Measurements from ENCODE around the gene GRM1.
"Not testable (repeated sequence)": the region's sequence is repeated elsewhere in the genome, so short reads cannot be mapped to it uniquely, and the experiment has no call there.

Gene GRM1

GRCh38 chr6:146211646-146212045 lies 182.8 kb downstream of the GRM1 start:
- no peak overlapping the region for H3K27ac ChIP-seq (ENCODE audit: low read depth, low read length)
- no peaks in the 10 kb centered on the region for H3K4me1 ChIP-seq (ENCODE audit: control insufficient read depth in 5 of 5, insufficient read depth in 5 of 5, low read length in 5 of 5)
- no peak overlapping the region for H3K9ac ChIP-seq (ENCODE audit: low read length in 5 of 5)
- H3K36me3 ChIP-seq (ENCODE audit: control insufficient read depth in 5 of 5, insufficient read depth in 5 of 5, low read length in 5 of 5) = no peaks in the 10 kb centered on the region
- H3K4me3 ChIP-seq (ENCODE audit: low read depth in 1 of 5, low read length in 5 of 5) = no peak overlapping the region
- no peaks in the 10 kb centered on the region for H3K9me3 ChIP-seq (ENCODE audit: control insufficient read depth in 5 of 5, low read length in 5 of 5)
- H3K27me3 ChIP-seq (ENCODE audit: control insufficient read depth in 5 of 5, insufficient read depth in 4 of 5, low read length in 5 of 5) = no peaks in the 10 kb centered on the region

GRCh38 chr6:146212781-146213180 lies 183.9 kb downstream of the GRM1 start:
- Histone ChIP-seq H3K9me3 (ENCODE audit: control insufficient read depth in 5 of 5, low read length in 5 of 5) (no peaks in the 10 kb centered on the region), H3K9ac (ENCODE audit: low read length in 5 of 5) (no peak overlapping the region), H3K27ac (ENCODE audit: low read depth, low read length) (no peak overlapping the region), H3K4me3 (ENCODE audit: low read depth in 1 of 5, low read length in 5 of 5) (no peak overlapping the region), H3K27me3 (ENCODE audit: control insufficient read depth in 5 of 5, insufficient read depth in 4 of 5, low read length in 5 of 5) (no peaks in the 10 kb centered on the region), H3K4me1 (ENCODE audit: control insufficient read depth in 5 of 5, insufficient read depth in 5 of 5, low read length in 5 of 5) (no peaks in the 10 kb centered on the region), H3K36me3 (ENCODE audit: control insufficient read depth in 5 of 5, insufficient read depth in 5 of 5, low read length in 5 of 5) (no peaks in the 10 kb centered on the region)

DNA sequence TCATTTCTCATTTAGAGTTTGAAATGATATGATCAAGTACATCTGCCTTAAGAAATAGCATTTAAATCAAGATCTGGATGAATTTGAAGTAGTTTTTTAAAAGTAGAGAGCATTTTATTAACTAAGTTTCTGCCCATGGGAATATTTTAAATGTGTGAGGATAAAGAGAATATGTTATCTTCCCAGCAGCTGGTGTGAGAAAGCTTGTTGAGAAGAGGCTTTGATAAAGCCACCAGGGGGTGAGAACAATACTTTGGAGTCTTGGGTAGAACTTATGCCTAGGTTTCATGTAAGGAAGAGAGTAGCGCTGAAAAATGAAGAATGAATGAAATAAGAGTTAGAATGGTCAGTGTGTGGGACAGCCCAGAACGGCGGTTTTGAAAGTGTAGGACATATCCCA lies 190.2 kb downstream of the GRM1 start:
- H3K27ac ChIP-seq (ENCODE audit: low read depth, low read length) = no peak overlapping the region
- no peak overlapping the region for H3K9ac ChIP-seq (ENCODE audit: low read length in 5 of 5)
- no peaks in the 10 kb centered on the region for H3K4me1 ChIP-seq (ENCODE audit: control insufficient read depth in 5 of 5, insufficient read depth in 5 of 5, low read length in 5 of 5)
- H3K9me3 ChIP-seq (ENCODE audit: control insufficient read depth in 5 of 5, low read length in 5 of 5) = no peaks in the 10 kb centered on the region
- no peaks in the 10 kb centered on the region for H3K36me3 ChIP-seq (ENCODE audit: control insufficient read depth in 5 of 5, insufficient read depth in 5 of 5, low read length in 5 of 5)
- H3K27me3 ChIP-seq (ENCODE audit: control insufficient read depth in 5 of 5, insufficient read depth in 4 of 5, low read length in 5 of 5) = no peaks in the 10 kb centered on the region
- no peak overlapping the region for H3K4me3 ChIP-seq (ENCODE audit: low read depth in 1 of 5, low read length in 5 of 5)

GRCh38 chr6:146224449-146224848 lies 195.6 kb downstream of the GRM1 start:
- Histone ChIP-seq H3K4me3 (ENCODE audit: low read depth in 1 of 5, low read length in 5 of 5) (no peak overlapping the region), H3K9ac (ENCODE audit: low read length in 5 of 5) (no peak overlapping the region), H3K27me3 (ENCODE audit: control insufficient read depth in 5 of 5, insufficient read depth in 4 of 5, low read length in 5 of 5) (no peaks in the 10 kb centered on the region), H3K27ac (ENCODE audit: low read depth, low read length) (no peak overlapping the region), H3K4me1 (ENCODE audit: control insufficient read depth in 5 of 5, insufficient read depth in 5 of 5, low read length in 5 of 5) (no peaks in the 10 kb centered on the region), H3K9me3 (ENCODE audit: control insufficient read depth in 5 of 5, low read length in 5 of 5) (no peaks in the 10 kb centered on the region), H3K36me3 (ENCODE audit: control insufficient read depth in 5 of 5, insufficient read depth in 5 of 5, low read length in 5 of 5) (no peaks in the 10 kb centered on the region)

GRCh38 chr6:146224988-146225387 lies 196.1 kb downstream of the GRM1 start:
- no peaks in the 10 kb centered on the region for H3K27me3 ChIP-seq (ENCODE audit: control insufficient read depth in 5 of 5, insufficient read depth in 4 of 5, low read length in 5 of 5)
- no peaks in the 10 kb centered on the region for H3K9me3 ChIP-seq (ENCODE audit: control insufficient read depth in 5 of 5, low read length in 5 of 5)
- H3K9ac ChIP-seq (ENCODE audit: low read length in 5 of 5) = no peak overlapping the region
- no peaks in the 10 kb centered on the region for H3K36me3 ChIP-seq (ENCODE audit: control insufficient read depth in 5 of 5, insufficient read depth in 5 of 5, low read length in 5 of 5)
- H3K4me3 ChIP-seq (ENCODE audit: low read depth in 1 of 5, low read length in 5 of 5) = no peak overlapping the region
- H3K27ac ChIP-seq (ENCODE audit: low read depth, low read length) = no peak overlapping the region
- H3K4me1 ChIP-seq (ENCODE audit: control insufficient read depth in 5 of 5, insufficient read depth in 5 of 5, low read length in 5 of 5) = no peaks in the 10 kb centered on the region

GRCh38 chr6:146240322-146240721 lies 211.5 kb downstream of the GRM1 start:
- Histone ChIP-seq H3K27ac (ENCODE audit: low read depth, low read length) (no peak overlapping the region), H3K27me3 (ENCODE audit: control insufficient read depth in 5 of 5, insufficient read depth in 4 of 5, low read length in 5 of 5) (peaks cover 0 to 3% (median 0%) of the 10 kb centered on the region in 5 donors), H3K9me3 (ENCODE audit: control insufficient read depth in 5 of 5, low read length in 5 of 5) (peaks cover 0 to 10% (median 9%) of the 10 kb centered on the region in 5 donors), H3K4me3 (ENCODE audit: low read depth in 1 of 5, low read length in 5 of 5) (no peak overlapping the region), H3K4me1 (ENCODE audit: control insufficient read depth in 5 of 5, insufficient read depth in 5 of 5, low read length in 5 of 5) (no peaks in the 10 kb centered on the region), H3K36me3 (ENCODE audit: control insufficient read depth in 5 of 5, insufficient read depth in 5 of 5, low read length in 5 of 5) (no peaks in the 10 kb centered on the region), H3K9ac (ENCODE audit: low read length in 5 of 5) (no peak overlapping the region)

- Histone ChIP-seq H3K9ac (ENCODE audit: low read length in 5 of 5) (no peak overlapping the region), H3K4me3 (ENCODE audit: low read depth in 1 of 5, low read length in 5 of 5) (no peak overlapping the region), H3K9me3 (ENCODE audit: control insufficient read depth in 5 of 5, low read length in 5 of 5) (peaks cover 0 to 10% (median 9%) of the 10 kb centered on the region in 5 donors), H3K36me3 (ENCODE audit: control insufficient read depth in 5 of 5, insufficient read depth in 5 of 5, low read length in 5 of 5) (no peaks in the 10 kb centered on the region), H3K27ac (ENCODE audit: low read depth, low read length) (no peak overlapping the region), H3K4me1 (ENCODE audit: control insufficient read depth in 5 of 5, insufficient read depth in 5 of 5, low read length in 5 of 5) (no peaks in the 10 kb centered on the region), H3K27me3 (ENCODE audit: control insufficient read depth in 5 of 5, insufficient read depth in 4 of 5, low read length in 5 of 5) (peaks cover 0 to 3% (median 0%) of the 10 kb centered on the region in 5 donors)
Measured at GRCh38 chr6:146240807-146241206, 211.9 kb downstream of the GRM1 start.

GRCh38 chr6:146243646-146244045 lies 214.8 kb downstream of the GRM1 start:
- H3K27ac ChIP-seq (ENCODE audit: low read depth, low read length); H3K4me1 ChIP-seq (ENCODE audit: control insufficient read depth in 5 of 5, insufficient read depth in 5 of 5, low read length in 5 of 5); H3K4me3 ChIP-seq (ENCODE audit: low read depth in 1 of 5, low read length in 5 of 5); H3K9me3 ChIP-seq (ENCODE audit: control insufficient read depth in 5 of 5, low read length in 5 of 5); H3K36me3 ChIP-seq (ENCODE audit: control insufficient read depth in 5 of 5, insufficient read depth in 5 of 5, low read length in 5 of 5); H3K9ac ChIP-seq (ENCODE audit: low read length in 5 of 5); H3K27me3 ChIP-seq (ENCODE audit: control insufficient read depth in 5 of 5, insufficient read depth in 4 of 5, low read length in 5 of 5): not testable (repeated sequence)

DNA sequence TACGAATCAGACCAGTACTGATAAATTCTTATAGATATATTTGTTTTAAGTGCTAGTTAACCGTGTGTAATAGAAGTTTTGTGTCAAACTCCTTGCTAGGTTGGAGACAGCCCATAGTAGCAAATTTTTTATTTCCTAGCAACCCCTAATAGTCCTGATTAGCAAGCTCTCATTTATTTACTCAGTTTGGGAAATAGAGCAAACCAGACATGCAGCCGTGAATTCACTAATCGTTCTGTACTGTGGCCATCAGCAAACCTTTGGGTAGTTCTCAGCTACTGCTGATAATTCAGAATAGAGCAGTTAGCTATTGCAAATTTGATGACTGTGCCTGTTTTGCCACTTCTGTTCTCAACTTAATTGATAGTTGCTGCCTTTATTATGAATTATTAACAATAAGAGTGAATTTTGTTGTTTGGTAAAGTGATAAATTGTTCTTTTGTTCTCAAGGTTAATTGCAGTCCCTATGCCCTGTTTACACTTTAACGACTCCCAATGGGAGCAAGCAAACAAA lies 215.8 kb downstream of the GRM1 start:
- no peaks in the 10 kb centered on the region for H3K36me3 ChIP-seq (ENCODE audit: control insufficient read depth in 5 of 5, insufficient read depth in 5 of 5, low read length in 5 of 5)
- peaks cover 0 to 3% (median 0%) of the 10 kb centered on the region in 5 donors for H3K27me3 ChIP-seq (ENCODE audit: control insufficient read depth in 5 of 5, insufficient read depth in 4 of 5, low read length in 5 of 5)
- H3K27ac ChIP-seq (ENCODE audit: low read depth, low read length) = no peak overlapping the region
- no peaks in the 10 kb centered on the region for H3K4me1 ChIP-seq (ENCODE audit: control insufficient read depth in 5 of 5, insufficient read depth in 5 of 5, low read length in 5 of 5)
- H3K9me3 ChIP-seq (ENCODE audit: control insufficient read depth in 5 of 5, low read length in 5 of 5) = peaks cover 0 to 10% (median 9%) of the 10 kb centered on the region in 5 donors
- H3K4me3 ChIP-seq (ENCODE audit: low read depth in 1 of 5, low read length in 5 of 5) = no peak overlapping the region
- H3K9ac ChIP-seq (ENCODE audit: low read length in 5 of 5) = no peak overlapping the region

GRCh38 chr6:146246028-146246427 lies 217.2 kb downstream of the GRM1 start:
- no peak overlapping the region for H3K27ac ChIP-seq (ENCODE audit: low read depth, low read length)
- no peak overlapping the region for H3K9ac ChIP-seq (ENCODE audit: low read length in 5 of 5)
- no peaks in the 10 kb centered on the region for H3K4me1 ChIP-seq (ENCODE audit: control insufficient read depth in 5 of 5, insufficient read depth in 5 of 5, low read length in 5 of 5)
- no peaks in the 10 kb centered on the region for H3K27me3 ChIP-seq (ENCODE audit: control insufficient read depth in 5 of 5, insufficient read depth in 4 of 5, low read length in 5 of 5)
- no peaks in the 10 kb centered on the region for H3K36me3 ChIP-seq (ENCODE audit: control insufficient read depth in 5 of 5, insufficient read depth in 5 of 5, low read length in 5 of 5)
- H3K4me3 ChIP-seq (ENCODE audit: low read depth in 1 of 5, low read length in 5 of 5) = no peak overlapping the region
- peaks cover 0 to 10% (median 9%) of the 10 kb centered on the region in 5 donors for H3K9me3 ChIP-seq (ENCODE audit: control insufficient read depth in 5 of 5, low read length in 5 of 5)

DNA sequence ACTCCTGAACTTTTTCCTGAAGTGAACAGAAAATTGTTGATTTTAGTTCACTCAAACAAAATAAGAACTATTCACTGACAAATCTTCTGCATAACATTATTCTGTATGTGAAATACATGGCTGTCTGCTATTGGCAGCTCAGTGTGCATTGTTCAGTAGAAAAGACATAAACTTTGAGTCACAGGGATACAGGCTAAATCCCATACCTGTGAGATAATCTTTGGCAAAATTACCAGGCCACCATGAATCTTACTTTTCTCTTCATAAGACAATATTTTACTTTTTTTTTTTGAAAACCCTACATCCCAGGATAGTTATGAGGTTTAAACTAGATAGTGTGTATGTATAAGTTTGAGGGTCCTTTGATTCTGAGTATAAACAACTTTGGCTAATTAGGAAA lies 224.8 kb downstream of the GRM1 start:
- no peaks in the 10 kb centered on the region for H3K9me3 ChIP-seq (ENCODE audit: control insufficient read depth in 5 of 5, low read length in 5 of 5)
- H3K4me1 ChIP-seq (ENCODE audit: control insufficient read depth in 5 of 5, insufficient read depth in 5 of 5, low read length in 5 of 5) = no peaks in the 10 kb centered on the region
- H3K9ac ChIP-seq (ENCODE audit: low read length in 5 of 5) = no peak overlapping the region
- H3K27me3 ChIP-seq (ENCODE audit: control insufficient read depth in 5 of 5, insufficient read depth in 4 of 5, low read length in 5 of 5) = no peaks in the 10 kb centered on the region
- H3K4me3 ChIP-seq (ENCODE audit: low read depth in 1 of 5, low read length in 5 of 5) = no peak overlapping the region
- no peak overlapping the region for H3K27ac ChIP-seq (ENCODE audit: low read depth, low read length)
- H3K36me3 ChIP-seq (ENCODE audit: control insufficient read depth in 5 of 5, insufficient read depth in 5 of 5, low read length in 5 of 5) = no peaks in the 10 kb centered on the region
